Panc1 (cell line): ENCODE results near the gene BRCA2.

Experiments used
- POLR2AphosphoS5 ChIP-seq: IDR thresholded peaks from 2 replicates; pipeline ENCODE4 v1.6.1; 2012; ENCODE audit warnings: mild to moderate bottlenecking, low read depth, low read length, moderate library complexity
- SIN3A ChIP-seq: IDR thresholded peaks from 2 replicates; pipeline ENCODE4 v1.6.1; 2012; ENCODE audit warnings: low read depth, mild to moderate bottlenecking, low read length, moderate library complexity, borderline replicate concordance; ENCODE audit not compliant: insufficient read depth
- TCF7L2 ChIP-seq: IDR thresholded peaks from 2 replicates; pipeline ENCODE4 v1.6.1; 2011; ENCODE audit warnings: mild to moderate bottlenecking, low read depth, low read length, inconsistent platforms
- TF ChIP-seq, protein P1 (sequence below): fragments of 450-650 bp; IDR thresholded peaks from 2 replicates; pipeline ENCODE4 v1.5.1; 2017; ENCODE audit warnings: mild to moderate bottlenecking
- TF ChIP-seq, protein P2 (sequence below), 2 experiments: IDR thresholded peaks; 2 replicates each; pipeline ENCODE4 v1.6.1; 2011 to 2012; ENCODE audit warnings: low read depth in 2 of 2, control low read depth in 1 of 2, low read length in 1 of 2, mild to moderate bottlenecking in 1 of 2, moderate library complexity in 1 of 2; ENCODE audit not compliant: insufficient read depth in 1 of 2

DNA sequence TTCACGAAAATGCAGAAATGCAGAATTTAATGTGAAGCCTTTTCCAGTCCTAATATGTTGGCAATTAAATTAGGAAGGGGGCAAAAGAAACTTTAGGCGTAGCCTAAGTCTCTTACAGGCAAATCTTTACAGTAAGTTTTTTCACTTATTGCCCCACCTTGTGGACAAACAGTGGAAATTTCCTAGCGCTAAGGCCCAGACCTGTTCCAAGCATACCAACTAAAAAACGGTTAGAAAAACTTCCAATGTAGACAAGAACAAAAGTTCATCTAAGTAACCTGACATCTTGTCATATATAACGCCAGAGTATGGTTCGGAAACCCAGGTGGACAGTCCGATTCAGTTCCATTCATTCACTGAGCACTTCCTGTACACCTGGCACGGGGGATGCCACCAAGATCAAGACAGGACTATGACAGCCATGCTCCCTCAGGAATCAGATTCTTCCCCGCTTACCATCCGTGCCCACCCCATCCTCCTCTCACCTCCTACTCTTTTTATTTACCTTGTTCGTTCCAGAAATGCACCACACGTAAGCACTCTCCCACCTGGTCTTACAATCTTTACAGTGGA lies 5.1 kb upstream of the BRCA2 start:
- TF ChIP-seq, protein P1, sequence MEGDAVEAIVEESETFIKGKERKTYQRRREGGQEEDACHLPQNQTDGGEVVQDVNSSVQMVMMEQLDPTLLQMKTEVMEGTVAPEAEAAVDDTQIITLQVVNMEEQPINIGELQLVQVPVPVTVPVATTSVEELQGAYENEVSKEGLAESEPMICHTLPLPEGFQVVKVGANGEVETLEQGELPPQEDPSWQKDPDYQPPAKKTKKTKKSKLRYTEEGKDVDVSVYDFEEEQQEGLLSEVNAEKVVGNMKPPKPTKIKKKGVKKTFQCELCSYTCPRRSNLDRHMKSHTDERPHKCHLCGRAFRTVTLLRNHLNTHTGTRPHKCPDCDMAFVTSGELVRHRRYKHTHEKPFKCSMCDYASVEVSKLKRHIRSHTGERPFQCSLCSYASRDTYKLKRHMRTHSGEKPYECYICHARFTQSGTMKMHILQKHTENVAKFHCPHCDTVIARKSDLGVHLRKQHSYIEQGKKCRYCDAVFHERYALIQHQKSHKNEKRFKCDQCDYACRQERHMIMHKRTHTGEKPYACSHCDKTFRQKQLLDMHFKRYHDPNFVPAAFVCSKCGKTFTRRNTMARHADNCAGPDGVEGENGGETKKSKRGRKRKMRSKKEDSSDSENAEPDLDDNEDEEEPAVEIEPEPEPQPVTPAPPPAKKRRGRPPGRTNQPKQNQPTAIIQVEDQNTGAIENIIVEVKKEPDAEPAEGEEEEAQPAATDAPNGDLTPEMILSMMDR, result peak; percentile 70
- TF ChIP-seq TCF7L2 (no peak), POLR2AphosphoS5 (no peak), SIN3A (no peak)
- TF ChIP-seq, protein P2, sequence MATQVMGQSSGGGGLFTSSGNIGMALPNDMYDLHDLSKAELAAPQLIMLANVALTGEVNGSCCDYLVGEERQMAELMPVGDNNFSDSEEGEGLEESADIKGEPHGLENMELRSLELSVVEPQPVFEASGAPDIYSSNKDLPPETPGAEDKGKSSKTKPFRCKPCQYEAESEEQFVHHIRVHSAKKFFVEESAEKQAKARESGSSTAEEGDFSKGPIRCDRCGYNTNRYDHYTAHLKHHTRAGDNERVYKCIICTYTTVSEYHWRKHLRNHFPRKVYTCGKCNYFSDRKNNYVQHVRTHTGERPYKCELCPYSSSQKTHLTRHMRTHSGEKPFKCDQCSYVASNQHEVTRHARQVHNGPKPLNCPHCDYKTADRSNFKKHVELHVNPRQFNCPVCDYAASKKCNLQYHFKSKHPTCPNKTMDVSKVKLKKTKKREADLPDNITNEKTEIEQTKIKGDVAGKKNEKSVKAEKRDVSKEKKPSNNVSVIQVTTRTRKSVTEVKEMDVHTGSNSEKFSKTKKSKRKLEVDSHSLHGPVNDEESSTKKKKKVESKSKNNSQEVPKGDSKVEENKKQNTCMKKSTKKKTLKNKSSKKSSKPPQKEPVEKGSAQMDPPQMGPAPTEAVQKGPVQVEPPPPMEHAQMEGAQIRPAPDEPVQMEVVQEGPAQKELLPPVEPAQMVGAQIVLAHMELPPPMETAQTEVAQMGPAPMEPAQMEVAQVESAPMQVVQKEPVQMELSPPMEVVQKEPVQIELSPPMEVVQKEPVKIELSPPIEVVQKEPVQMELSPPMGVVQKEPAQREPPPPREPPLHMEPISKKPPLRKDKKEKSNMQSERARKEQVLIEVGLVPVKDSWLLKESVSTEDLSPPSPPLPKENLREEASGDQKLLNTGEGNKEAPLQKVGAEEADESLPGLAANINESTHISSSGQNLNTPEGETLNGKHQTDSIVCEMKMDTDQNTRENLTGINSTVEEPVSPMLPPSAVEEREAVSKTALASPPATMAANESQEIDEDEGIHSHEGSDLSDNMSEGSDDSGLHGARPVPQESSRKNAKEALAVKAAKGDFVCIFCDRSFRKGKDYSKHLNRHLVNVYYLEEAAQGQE (IDR thresholded peaks at IDR 0.05; ENCODE audit: insufficient read depth in 1 of 2, low read depth in 2 of 2, low read length in 1 of 2), result no peak
